Globus pallidus (tissue), 1 donor: Measurements from ENCODE around the gene IFT172.

Source experiments
- DNase-seq: peaks from one replicate; pipeline ENCODE4 v3.0.0-alpha.2; 2015; ENCODE audit warnings: low spot score

The IFT172 gene

DNA sequence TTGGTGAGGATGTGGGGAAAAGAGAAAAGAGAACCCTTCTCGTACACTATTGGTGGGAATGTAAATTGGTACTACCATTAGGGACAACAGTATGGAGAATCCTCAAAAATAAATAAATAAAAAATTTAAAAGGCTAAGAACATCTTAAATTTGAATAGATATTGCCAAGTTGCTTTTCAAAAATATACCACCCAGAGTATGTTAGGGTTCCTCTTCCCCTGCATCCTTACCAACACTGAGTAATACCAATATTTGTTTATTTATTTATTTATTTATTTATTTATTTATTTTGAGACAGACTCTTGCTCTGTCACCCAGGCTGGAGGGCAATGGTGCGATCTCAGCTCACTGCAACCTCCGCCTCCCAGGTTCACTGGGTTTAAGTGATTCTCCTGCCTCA, 66.6 kb downstream of the IFT172 start:
- no peak for DNase-seq

DNA sequence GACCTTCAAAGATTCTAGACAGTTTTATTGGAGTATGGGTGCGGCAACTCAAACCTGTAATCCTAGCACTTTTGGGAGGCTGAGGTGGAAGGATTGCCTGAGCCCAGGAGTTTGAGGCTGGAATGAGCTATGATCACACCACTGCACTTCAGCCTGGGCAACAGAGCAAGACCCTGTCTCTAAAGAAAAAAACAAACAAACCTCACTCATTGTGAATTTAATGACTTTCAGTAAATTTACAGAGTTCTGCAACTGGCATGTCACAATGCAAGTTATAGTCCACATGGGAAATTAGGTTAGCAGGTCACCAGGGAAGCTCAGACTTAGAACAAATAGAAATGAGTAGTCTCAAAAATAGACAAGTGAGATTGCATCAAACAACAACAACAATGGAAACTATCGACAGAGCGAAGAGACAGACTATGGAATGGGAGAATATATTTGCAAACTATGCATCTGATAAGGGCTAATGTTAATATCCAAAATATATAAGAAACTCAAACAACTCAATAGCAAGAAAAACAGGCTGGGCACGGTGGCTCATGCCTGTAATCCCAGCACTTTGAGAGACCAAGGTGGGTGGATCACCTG, 67.8 kb downstream of the IFT172 start:
- no peak for DNase-seq

DNA sequence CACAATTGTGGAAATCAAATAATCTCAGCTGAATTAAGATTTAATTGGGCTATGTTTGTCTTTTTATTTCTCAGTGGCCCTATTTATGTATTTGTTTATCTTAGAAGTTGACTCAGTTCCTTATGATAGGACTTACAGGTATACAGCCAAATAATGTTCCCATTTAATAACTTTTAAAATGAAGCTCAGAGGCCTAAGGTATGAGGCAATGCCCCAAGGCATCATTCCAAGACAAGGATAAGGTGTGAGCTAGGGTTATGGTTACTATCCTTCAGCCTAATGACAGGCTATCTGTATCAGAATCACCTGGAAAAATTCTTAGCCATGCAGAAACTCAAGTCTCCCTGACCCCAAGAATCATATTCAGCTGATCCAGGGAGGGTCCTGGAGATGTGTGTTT, 68.5 kb downstream of the IFT172 start:
- no peak for DNase-seq

DNA sequence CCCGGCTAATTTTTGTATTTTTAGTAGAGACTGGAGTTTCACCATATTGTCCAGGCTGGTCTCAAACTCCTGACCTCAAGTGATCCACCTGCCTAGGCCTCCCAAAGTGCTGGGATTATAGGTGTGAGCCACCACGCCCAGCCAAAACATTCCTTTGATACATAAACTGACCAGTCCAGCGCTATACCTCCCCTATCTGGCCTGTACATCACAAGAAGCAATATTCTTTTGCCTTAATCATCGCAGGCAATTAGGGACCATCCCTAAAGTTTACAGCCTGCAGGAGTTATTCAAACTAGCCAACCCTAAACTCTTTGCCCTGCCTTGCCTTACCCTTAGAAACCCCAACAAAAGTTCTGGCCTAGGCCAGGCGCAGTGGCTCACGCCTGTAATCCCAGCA, 73.4 kb downstream of the IFT172 start:
- no peak for DNase-seq

DNA sequence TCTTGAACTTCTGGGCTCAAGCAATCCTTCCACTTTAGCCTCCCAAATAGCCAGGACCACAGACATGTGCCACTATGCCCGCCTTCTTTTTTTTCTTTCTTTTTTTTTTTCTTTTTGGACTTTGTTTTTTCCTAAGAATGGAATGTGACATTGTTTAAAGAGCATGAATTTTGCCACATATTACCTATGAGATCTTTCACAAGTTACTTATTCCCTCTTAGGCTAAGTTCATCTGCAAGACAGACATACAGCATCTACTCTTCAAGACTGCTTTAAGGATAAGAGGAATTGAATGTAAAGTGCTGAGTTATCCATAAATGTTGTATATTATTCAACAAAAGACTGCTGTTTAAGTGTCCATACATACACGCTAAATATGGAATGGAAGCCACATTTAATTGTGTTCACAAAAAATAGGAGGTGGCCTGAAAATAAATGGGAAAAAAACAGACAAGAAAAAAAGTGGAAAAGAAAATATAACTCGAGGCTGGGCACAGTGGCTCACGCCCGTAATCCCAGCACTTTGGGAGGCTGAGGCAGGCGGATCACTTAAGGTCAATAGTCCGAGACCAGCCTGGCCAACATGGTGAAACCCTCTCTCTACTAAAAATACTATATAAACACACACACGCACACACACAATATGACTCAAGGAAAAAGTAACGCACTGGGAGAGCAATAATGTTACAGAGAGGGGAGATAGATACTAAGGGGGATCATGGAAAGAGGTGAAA, 77.0 kb downstream of the IFT172 start:
- DNase-seq, result no peak

DNA sequence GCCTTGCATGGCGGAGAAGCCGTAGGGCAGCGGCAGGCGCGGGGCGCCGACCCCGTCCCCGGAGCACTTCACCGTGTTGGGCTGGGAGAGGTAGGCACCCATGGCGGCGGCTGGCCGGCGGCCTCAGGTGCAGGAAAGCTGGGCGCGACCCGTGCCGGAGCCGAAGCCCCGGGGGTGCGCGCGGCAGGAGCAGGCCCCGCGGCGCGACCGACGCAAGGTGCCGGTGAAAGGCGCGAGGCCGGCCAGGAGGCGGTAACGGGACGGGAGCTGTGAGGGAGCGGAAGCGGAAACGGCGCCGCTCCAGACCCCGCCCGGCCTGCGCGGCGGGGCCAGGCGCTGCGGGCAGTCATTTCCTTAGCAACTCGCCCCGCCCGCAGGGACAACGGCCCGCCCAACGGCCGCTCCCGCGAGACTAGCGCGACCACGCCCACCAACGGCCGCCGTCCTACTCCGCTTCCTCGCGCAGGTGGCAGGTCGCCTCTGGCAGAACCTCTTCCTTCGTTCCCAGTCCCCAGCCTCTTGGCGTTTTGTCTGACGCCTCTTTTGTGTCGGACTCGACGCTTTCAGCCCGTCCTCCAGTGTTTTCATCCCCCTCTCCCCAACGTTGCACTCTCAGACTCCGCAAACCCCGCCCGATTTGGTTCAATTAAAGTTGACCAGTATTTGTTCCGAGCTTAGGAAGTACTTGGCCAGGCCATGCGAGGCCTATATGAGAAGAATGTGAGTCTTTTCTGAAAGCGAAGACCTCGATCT, 80.0 kb downstream of the IFT172 start, which contains the start of gene PPM1G:
Gene PPM1G, minus strand, starts transcription at position 271 of the 753 bp plus-strand sequence. Its CDS starts 169 bp downstream, at position 102.
- DNase-seq, result peak; percentile 94

DNA sequence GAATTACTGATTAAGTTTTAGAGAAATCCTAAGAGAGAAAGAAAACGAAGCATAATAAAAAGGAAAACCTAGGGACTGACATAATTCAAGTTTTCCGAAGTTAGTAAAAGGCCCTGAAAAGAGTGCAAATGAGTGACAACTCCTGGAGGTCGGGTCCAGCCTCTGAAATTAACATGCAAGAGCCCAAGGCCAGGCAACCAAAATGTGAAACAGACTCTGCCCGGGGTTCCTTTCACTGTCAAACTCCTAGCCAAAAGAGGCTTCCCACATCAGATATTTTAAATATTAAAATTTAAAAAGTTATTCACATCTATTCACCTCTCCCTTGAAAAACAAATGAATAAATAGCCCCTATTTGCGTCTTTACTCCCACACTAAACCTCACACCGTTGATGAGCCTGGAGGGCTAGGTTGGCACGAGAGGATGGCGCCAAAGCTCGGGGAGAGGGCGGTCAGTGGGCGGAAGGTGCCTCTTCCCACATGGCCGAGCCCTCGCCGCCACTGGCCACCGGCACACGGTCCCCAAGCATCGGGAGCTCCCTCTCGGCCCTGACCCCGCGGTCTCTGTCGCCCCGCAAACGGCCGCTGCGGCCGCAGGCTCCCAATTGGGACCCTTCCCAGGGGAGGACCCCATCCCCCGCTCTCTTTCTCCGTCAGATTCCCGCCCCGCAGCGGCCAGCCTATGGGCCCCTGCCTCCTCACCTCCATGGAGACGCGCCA, 80.8 kb downstream of the IFT172 start:
- no peak for DNase-seq

DNA sequence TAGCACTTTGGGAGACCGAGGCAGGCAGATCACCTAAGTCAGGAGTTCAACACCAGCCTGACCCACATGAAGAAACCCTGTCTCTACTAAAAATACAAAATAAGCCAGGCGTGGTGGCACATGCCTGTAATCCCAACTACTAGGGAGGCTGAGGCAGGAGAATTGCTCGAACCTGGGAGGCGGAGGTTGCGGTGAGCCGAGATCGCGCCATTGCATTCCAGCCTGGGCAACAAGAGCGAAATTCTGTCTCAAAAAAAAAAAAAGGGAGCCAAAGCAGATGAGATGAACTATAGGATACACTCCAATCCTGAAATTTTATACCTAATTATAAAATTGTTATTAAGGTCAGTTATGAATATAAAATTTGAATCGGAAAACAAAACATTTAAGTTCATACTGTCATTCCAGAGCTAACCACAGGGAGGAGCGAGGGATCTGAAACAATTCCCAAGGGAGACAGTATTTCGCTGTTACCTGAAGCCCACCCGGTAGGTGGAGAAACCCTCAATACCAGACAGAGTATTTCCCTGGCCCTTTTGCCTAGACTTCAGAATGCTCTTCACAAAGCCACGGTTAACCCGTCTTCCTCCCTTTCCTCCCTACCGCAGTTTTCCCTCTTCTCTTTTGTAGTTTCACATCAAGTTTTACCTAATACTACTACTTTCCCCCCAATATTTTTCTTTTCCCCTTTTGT, 81.6 kb downstream of the IFT172 start:
- DNase-seq, result peak; percentile 16

DNA sequence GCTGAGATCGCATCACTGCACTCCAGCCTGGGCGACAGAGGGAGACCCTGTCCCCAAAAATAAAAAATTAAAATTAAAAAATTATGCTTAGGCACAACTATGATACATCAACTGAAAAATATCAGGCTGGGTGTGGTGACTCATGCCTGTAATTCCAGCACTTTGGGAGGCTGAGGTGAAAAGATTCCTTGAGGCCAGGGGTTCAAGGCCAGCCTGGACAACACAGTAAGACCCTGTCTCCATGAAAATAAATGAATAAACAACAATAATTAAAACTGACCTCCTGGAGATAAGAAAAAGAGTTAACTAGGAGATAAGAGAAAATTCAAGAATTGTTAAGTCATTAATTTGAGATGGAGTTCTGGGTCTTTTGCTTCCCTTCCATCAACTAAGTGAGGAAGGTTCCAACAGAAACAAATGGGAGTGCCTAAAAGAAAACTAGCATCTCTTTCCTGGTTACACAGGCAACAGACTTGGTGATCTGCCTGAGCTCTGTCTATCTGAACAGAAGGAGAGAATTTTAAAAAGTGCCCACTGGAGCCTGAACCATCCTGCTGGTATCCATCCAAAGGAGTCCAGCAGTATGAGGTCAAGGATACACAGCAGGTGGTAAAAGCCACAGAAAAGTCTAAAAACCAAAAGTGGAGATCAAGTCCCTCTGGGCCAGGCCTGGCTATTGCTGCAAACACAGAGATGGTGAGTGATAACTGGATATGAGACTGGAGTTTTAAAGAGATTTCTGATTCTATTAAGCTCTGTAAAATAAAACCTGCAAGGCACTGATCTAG, 89.0 kb downstream of the IFT172 start:
- DNase-seq, result no peak

DNA sequence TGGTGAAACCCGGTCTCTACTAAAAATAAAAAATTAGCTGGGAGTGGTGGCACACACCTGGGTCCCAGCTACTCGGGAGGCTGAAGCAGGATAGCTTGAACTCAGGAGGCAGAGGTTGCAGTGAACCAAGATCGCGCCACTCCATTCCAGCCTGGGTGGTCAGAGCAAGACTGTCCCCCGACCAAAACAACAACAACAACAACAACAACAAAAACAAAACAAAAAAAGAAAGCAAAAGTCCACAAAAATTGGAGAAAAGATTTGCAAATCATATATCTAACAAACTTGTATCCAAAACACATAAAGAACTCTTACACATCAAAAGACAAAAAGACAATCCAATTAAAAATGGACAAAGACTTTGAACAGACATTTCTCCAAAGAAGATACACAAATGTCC, 90.6 kb downstream of the IFT172 start:
- no peak for DNase-seq
